UCSD-AML1 (cell line): ENCODE data around the gene RIPOR3.
"Not testable (repeated sequence)": the region's sequence is repeated elsewhere in the genome, so short reads cannot be mapped to it uniquely, and the experiment has no call there.

Experiments
- DNase-seq: peaks from one replicate; lab custom pipeline; 2025; ENCODE audit not compliant: unreplicated experiment; lab: John Stamatoyannopoulos, UW

RIPOR3 gene

GRCh38 chr20:50578061-50578777 lies 113.1 kb downstream of the RIPOR3 start:
- DNase-seq = no peak

DNA sequence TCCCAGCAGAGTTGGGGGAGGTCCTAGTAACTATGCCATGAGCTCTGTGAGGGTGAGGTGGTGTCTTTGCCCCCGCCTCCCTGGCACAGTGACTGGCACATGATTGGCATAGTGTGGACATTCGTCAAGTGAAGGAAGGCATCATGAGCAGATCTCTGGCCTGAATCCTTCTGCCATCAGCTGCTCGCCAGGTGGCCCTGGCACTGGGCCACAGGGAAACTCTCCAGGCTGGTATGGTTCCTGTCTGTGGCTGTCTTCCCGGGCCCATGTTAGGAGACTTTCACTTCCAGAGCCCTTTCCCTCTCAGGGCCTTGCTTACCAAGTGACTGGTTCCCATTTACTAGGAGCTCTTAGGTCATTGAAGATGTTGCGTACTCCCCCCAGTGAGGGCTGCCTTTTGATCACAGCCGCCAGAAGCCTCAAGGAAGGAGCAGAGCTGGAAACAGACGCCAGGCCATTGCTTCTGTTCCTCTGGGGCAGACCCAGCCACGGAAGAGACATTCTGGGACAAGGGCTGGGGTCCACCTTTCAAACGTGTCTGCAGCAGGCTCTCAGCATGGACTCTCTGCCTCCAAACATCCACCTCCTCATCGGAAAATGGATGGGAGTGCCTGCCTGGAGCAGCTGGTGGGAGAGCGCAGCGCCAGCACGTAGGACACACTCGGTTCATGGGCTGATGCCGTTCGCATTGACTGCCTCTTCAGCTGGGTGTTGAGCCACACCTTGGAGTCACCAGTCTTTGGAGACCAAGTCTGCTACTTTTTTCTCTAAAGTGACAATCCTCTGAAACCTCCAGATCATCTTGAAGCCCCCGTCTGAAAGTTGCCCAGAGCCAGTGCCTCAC lies 113.9 kb downstream of the RIPOR3 start:
- no peak for DNase-seq

DNA sequence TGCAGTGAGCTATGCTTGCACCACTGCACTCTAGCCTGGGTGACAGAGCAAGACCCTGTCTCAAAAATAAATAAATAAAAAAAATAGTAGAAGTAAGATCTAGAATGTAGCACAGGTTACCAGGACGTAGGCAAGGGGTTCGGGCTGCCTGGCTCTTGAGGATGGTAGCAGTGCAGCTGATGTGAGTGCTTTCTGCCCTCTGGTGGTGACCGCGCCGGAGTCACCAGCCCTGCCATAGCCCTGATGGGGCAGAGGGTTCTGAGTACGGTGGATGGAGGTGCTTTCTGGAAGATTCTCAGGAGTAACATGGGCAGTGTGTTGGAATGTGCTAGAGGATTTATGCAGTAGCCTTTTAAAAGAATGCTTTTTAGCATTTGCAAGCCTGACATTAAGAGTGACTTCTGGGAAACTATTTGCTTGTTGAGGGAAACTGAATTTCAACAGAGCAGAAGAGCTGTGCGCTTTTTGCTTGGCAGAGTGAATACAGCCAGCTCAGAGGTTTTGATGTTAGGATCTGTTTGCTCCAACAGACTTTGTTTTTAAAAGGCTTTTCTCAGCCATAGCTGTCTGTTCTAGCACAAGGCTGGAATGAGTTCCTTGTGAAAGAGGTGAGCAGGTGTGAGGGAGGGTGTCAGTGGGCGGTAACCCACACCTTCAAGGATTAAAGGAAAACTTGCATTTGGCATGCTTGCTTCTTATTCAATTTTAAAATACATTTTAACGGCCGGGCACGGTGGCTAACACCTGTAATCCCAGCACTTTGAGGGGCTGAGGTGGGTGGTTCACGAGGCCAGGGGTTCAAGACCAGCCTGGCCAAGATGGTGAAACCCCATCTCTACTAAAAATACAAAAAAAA lies 115.2 kb downstream of the RIPOR3 start:
- peak; percentile 58 for DNase-seq

GRCh38 chr20:50574586-50574985 lies 116.8 kb downstream of the RIPOR3 start:
- no peak for DNase-seq

DNA sequence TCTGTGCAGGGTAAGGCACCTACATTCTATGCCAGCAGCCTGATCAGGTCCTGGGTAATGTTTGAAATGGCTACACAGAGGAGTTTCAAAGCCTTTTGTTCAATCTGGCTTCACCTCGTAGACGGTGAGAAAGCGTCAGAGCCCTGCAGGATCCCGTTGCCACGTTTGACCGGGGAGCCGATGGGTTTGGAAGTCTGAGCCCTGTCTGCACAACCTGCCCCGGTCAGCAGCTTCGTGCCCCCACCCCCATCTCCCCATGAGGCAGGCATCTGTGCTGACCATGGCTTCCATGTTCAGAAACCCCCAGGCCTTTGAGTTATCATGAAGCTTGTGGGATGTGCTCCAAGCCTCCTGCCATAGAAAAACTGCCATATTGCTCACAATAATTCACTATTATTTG lies 117.2 kb downstream of the RIPOR3 start:
- DNase-seq = no peak

DNA sequence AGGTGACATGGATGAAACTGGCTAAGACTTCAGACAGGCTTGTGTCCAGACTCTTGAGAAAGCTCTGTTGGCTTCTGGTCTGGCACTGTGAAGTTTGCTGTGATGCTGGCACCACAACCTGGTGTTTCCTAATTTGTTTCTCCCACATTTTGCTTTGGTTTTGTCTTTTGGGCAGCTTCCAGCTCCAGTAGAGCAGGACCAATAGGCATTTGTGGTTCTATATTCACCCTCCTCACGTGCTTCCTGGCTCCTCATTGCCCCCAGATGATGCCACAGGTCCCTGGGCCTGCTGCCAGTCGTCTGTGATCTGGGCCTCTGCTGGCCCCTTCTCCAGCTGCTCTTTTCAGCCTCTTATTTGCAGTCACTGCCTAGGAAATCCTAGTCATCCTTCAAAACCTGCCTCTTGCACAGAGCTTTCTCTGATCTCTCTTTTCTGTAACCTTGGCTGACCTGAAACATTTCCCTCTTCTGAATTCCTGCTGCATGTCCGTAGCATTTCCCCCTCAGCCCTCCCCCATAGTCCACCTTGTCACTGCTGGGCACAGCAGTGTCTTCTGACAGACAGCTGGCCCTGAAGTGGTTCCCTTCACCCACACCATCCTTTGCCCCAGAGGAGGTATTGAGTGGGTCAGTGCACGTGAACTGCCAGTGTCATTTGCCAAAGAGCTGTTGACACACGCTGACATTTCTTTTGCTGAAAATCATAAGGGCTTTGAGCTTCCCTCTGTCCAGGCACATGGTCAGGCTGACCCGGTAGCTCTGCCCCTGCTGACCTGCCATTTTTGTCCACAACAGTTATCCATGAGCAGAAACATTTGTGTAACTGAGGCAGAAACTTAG lies 118.2 kb downstream of the RIPOR3 start:
- DNase-seq = no peak

GRCh38 chr20:50571466-50571865 lies 119.9 kb downstream of the RIPOR3 start:
- no peak for DNase-seq

GRCh38 chr20:50569864-50570836 lies 121.2 kb downstream of the RIPOR3 start:
- peak; percentile 44 for DNase-seq

DNA sequence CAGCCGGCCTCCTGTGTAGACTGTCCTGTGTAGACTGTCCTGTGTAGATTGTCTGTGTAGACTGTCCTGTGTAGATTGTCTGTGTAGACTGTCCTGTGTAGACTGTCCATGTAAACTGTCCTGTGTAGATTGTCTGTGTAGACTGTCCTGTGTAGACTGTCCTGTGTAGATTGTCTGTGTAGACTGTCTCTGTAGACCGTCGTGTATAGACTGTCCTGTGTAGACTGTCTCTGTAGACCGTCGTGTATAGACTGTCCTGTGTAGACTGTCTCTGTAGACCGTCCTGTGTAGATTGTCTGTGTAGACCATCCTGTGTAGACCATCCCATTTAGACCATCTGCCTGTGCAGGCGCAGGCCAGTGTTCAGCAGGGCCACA lies 121.9 kb downstream of the RIPOR3 start:
- DNase-seq = not testable (repeated sequence)

- DNase-seq = no peak
Measured at GRCh38 chr20:50568549-50568942, 122.8 kb downstream of the RIPOR3 start.

DNA sequence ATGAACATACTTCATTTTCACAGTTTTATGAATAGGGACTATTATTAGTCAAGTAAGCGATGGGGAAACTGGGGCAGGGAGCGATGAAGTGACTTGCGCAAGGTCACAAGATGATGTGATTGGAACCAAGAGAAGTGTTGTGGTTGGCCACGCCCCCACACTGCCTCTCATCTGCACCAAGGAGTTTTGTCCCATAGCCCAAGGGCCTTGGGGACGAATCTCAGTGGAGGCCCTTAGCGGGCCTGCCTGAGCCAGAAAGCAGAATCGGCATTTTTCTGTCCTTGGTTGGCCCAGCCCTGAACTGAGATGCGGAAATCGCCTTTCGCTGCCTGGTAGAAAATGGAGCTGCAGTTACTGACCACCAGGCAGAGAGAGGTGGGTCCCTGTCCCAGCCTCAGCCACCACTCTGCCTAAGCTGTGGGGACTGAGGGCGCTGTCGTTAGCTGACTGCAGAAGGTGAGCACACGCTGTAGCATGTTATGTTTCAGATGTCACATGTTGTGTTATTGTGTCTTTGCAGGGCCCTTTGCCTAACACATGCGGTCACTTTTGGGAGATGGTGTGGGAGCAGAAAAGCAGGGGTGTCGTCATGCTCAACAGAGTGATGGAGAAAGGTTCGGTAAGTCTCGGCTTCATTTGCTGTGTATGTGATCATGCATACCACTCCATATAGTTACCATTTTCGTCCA lies 123.3 kb downstream of the RIPOR3 start:
- no peak for DNase-seq

GRCh38 chr20:50565871-50566270 lies 125.5 kb downstream of the RIPOR3 start:
- no peak for DNase-seq

DNA sequence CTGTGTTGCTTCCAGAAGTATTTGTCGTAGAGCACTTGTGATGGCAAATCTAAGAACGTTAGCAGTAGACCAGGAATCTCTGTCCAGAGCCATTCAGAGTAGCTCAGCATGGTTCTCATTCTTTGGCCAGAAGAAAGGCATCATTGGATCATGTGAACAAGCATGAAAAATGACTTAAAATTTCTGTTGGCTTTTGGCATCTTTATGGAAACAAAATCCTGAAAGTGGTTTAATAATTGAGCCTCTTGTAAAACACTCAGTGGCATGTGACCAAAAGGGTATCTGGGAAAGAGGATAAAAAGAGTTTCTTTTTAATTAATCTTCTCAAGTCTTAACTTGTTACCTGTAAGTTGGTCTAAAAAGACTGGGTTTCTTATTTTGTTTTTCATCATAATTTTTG lies 126.0 kb downstream of the RIPOR3 start:
- no peak for DNase-seq

DNA sequence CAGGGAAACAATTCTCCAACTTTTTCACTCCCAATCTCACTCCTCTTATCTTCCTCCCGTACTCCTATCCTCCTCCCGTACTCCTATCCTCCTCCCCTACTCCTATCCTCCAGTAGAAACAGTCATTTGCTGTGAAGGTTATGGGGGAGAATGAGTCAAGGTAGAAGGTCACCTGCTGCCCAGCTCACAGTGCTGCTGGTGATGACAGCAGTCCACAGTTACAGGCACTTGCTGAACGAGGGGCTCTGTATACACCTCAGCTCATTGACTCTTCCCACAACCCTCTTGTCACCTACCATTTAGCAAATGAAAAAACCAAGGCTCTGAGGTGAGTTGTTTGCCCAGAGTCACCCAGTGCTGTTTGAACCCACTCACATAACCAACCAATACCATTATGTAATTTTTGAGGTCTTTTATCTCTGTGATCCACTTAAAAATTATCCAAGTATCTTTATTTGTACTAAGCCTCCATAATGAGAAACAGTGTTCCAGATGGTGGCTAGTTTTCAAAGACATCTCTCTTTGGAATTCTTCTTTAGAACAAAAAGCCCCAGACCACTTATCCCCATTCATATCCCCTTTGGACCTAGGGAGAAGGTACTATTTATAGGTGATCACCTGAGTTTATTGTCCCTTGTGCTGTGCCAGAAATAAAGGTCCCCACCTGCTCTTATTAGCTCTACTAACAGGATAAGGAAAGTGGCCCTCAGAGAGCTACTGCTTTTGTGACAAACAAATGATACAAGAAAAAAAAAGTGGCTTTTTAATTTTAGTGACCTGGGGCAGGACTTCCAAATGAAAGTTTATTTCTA lies 128.0 kb downstream of the RIPOR3 start:
- DNase-seq = no peak

- no peak for DNase-seq
Measured at GRCh38 chr20:50562262-50562701, 129.1 kb downstream of the RIPOR3 start.

GRCh38 chr20:50561379-50562078 lies 129.8 kb downstream of the RIPOR3 start:
- no peak for DNase-seq

DNA sequence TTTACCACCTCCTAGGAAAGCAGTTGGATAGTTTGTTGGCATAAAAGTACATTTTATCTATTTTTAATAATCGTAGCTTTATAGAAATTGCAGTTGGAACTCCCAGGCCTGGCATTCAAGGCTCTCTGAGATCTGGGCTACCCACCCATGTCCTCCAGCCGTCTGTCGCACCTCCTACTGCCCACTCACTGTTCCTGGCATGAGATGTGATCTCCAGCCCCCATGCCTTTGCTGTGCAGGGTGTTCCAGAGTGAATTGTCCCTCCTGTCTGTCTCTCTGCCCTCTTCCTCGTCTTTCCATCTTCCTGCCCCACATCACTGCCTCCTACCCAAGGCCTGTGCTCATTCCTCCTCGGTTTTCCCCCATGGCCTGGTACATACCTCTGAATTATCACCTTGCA lies 130.5 kb downstream of the RIPOR3 start:
- DNase-seq = no peak
